HepG2 (cell line): Measurements from ENCODE around the gene DUS1L. TPM values are rescaled to one million over a fixed set of nuclear protein-coding genes. Genes with fewer than 3 reads are reported as not detected.
A peak's percentile ranks its signal among the peaks of the same experiment; 100 is the strongest.

ENCODE experiments used
- ATAD3A ChIP-seq: sonication (generic); formaldehyde crosslinking; IDR thresholded peaks from 2 replicates; pipeline ENCODE4 v1.4.0; 2020; ENCODE audit warnings: missing genetic modification reagents
- CBFB ChIP-seq: sonication (generic); formaldehyde crosslinking; IDR thresholded peaks from 2 replicates; pipeline ENCODE4 v1.4.0; 2020; ENCODE audit warnings: missing genetic modification reagents
- CREM ChIP-seq, 2 experiments: sonication (generic) in 1 of 2; formaldehyde crosslinking in 1 of 2; IDR thresholded peaks; 2 replicates each; pipeline versions ENCODE4 v1.4.0 to v1.6.1; 2016 to 2020; ENCODE audit warnings: antibody characterized with exemption in 1 of 2, mild to moderate bottlenecking in 1 of 2, missing genetic modification reagents in 1 of 2
- EHMT2 ChIP-seq: fragments of 200-600 bp; sonication (generic); IDR thresholded peaks from 2 replicates; pipeline ENCODE4 v1.7.0; 2017; ENCODE audit warnings: antibody characterized with exemption, low read depth, low read length, borderline replicate concordance
- KLF12 ChIP-seq: sonication (generic); formaldehyde crosslinking; IDR thresholded peaks from 2 replicates; pipeline ENCODE4 v1.4.0; 2020; ENCODE audit warnings: missing genetic modification reagents, borderline replicate concordance
- PCBP1 ChIP-seq: fragments of 200-400 bp; formaldehyde crosslinking; IDR thresholded peaks from 2 replicates; pipeline ENCODE4 v1.6.1; 2017; ENCODE audit warnings: mild to moderate bottlenecking, low read depth, low read length, borderline replicate concordance
- SIX1 ChIP-seq: sonication (generic); formaldehyde crosslinking; IDR thresholded peaks from 2 replicates; pipeline ENCODE4 v1.4.0; 2020; ENCODE audit warnings: missing genetic modification reagents, borderline replicate concordance
- ZBTB14 ChIP-seq: sonication (generic); formaldehyde crosslinking; IDR thresholded peaks from 2 replicates; pipeline ENCODE4 v1.4.0; 2020; ENCODE audit warnings: missing genetic modification reagents
- ZBTB49 ChIP-seq: sonication (generic); formaldehyde crosslinking; IDR thresholded peaks from 2 replicates; pipeline ENCODE4 v1.4.0; 2020; ENCODE audit warnings: missing genetic modification reagents, borderline replicate concordance
- ZNF382 ChIP-seq: sonication (generic); formaldehyde crosslinking; IDR thresholded peaks from 2 replicates; pipeline ENCODE4 v1.5.0; 2020; ENCODE audit warnings: missing genetic modification reagents, mild to moderate bottlenecking, borderline replicate concordance
- ZNF431 ChIP-seq: sonication (generic); formaldehyde crosslinking; IDR thresholded peaks from 2 replicates; pipeline ENCODE4 v1.9.0; 2022; ENCODE audit warnings: missing genetic modification reagents, low read depth, mild to moderate bottlenecking, borderline replicate concordance
- ZNF468 ChIP-seq: sonication (generic); formaldehyde crosslinking; IDR thresholded peaks from 2 replicates; pipeline ENCODE4 v1.8.0; 2022; ENCODE audit warnings: mild to moderate bottlenecking, moderate library complexity, missing genetic modification reagents
- ZNF678 ChIP-seq: sonication (generic); formaldehyde crosslinking; IDR thresholded peaks from 2 replicates; pipeline ENCODE4 v1.4.0; 2020; ENCODE audit warnings: mild to moderate bottlenecking, missing genetic modification reagents
- ZNF879 ChIP-seq: sonication (generic); formaldehyde crosslinking; IDR thresholded peaks from 2 replicates; pipeline ENCODE4 v1.8.1; 2023; ENCODE audit warnings: missing genetic modification reagents
- polyA plus RNA-seq, 8 experiments: library from polyadenylated mRNA; depleted of rRNA in 3 of 8; stranded (reverse) in 7 of 8; unstranded in 1 of 8; fragments of >200 nt; fragmentation: Illumina TruSeq in 4 of 8; extraction: Trizol in 4 of 8; gene quantifications; 2 replicates each; pipeline versions ENCODE4 v1.2.1 to v1.2.3, GENCODE V29; 2011 to 2016; ENCODE audit warnings: low read depth in 4 of 8, missing spikeins in 1 of 8, mixed read lengths in 1 of 8; ENCODE audit not compliant: insufficient read depth in 1 of 8
- total RNA-seq, 5 experiments: library from RNA; depleted of rRNA; stranded (reverse); fragments of >200 nt; fragmentation: Illumina TruSeq; extraction: Trizol; gene quantifications; 2 replicates each; pipeline ENCODE4 v1.2.3, GENCODE V29; 2016; ENCODE audit warnings: low read depth in 1 of 5
- TF ChIP-seq, protein P1 (sequence below): sonication (generic); formaldehyde crosslinking; IDR thresholded peaks from 2 replicates; pipeline ENCODE4 v1.8.0; 2022; ENCODE audit warnings: mild to moderate bottlenecking, missing genetic modification reagents, borderline replicate concordance
- TF ChIP-seq, protein P2 (sequence below): sonication (generic); formaldehyde crosslinking; IDR thresholded peaks from 2 replicates; pipeline ENCODE4 v1.5.0; 2020; ENCODE audit warnings: missing genetic modification reagents
- TF ChIP-seq, protein P3 (sequence below): sonication (generic); formaldehyde crosslinking; IDR thresholded peaks from 2 replicates; pipeline ENCODE4 v1.5.1; 2020; ENCODE audit warnings: missing genetic modification reagents, mild to moderate bottlenecking, borderline replicate concordance
- TF ChIP-seq, protein P4 (sequence below): IDR thresholded peaks from 2 replicates; pipeline ENCODE4 v1.6.1; 2018; ENCODE audit warnings: missing genetic modification reagents, mild to moderate bottlenecking, missing compliant biosample characterization

DUS1L gene
- total and polyA plus RNA-seq, 2 of the 13 experiments (the other 11 are each of a cell fraction or from before 2014, with no cell fraction given): 81.0 to 109 TPM

DNA sequence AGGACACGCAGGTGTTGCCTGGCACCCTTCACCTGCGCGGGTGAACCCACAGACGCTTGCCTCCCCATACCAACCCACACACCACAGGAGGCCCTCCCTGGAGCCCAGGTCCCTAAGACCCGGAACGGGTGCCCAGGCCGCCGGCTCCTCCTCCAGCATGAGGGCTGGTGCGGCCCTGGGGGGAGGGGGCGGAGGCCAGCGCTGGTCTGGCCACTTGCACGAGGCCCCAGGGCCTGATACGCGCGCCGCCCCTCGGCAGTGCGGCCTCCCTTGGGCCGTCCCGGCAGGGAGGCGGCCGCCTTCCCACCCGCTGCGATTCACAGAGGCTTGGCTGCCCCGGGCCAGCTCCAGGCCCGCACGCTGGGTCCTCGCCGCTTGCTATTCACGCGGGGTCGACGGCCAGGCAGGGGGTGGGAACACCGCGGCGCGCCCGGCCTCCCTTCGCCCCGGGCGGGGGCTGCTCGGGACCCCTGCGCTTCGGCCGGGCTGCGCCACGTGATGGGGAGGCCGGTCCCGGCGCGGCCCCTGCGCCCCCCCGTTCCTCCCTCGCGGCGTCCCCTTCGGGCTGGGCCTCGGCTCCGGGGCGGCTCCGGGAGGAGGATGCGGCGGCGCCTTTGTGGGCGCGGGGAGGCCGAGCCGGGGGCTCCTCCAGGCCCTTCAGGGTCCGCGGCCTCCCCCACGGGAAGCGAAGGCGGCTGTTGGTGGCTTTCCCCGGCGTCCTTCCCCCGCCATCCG, 31.7 kb upstream of the DUS1L start (continued):
- TF ChIP-seq ZBTB49 (CRISPR knock-in tag) (no peak), ZNF431 (CRISPR knock-in tag) (no peak), CBFB (CRISPR knock-in tag) (peak; percentile 20; the same call in 1 of the 2 replicates), ZNF678 (CRISPR knock-in tag) (peak; percentile 1; the same call in 1 of the 2 replicates), CREM (IDR thresholded peaks at IDR 0.05) (no peak), CREM (CRISPR knock-in tag; IDR thresholded peaks at IDR 0.05) (no peak), SIX1 (CRISPR knock-in tag) (no peak), KLF12 (CRISPR knock-in tag) (no peak), PCBP1 (no peak), ATAD3A (no peak), ZNF468 (CRISPR knock-in tag) (0 out of 2 replicates have a peak, but pooled peaks have one; percentile 46), ZNF382 (CRISPR knock-in tag) (no peak), ZBTB14 (CRISPR knock-in tag) (no peak), ZNF879 (CRISPR knock-in tag) (peak; percentile 28; the same call in 1 of the 2 replicates), EHMT2 (no peak)
- TF ChIP-seq, protein P1, sequence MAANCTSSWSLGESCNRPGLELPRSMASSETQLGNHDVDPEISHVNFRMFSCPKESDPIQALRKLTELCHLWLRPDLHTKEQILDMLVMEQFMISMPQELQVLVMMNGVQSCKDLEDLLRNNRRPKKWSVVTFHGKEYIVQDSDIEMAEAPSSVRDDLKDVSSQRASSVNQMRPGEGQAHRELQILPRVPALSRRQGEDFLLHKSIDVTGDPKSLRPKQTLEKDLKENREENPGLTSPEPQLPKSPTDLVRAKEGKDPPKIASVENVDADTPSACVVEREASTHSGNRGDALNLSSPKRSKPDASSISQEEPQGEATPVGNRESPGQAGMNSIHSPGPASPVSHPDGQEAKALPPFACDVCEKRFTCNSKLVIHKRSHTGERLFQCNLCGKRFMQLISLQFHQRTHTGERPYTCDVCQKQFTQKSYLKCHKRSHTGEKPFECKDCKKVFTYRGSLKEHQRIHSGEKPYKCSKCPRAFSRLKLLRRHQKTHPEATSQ: no peak
- TF ChIP-seq, protein P2, sequence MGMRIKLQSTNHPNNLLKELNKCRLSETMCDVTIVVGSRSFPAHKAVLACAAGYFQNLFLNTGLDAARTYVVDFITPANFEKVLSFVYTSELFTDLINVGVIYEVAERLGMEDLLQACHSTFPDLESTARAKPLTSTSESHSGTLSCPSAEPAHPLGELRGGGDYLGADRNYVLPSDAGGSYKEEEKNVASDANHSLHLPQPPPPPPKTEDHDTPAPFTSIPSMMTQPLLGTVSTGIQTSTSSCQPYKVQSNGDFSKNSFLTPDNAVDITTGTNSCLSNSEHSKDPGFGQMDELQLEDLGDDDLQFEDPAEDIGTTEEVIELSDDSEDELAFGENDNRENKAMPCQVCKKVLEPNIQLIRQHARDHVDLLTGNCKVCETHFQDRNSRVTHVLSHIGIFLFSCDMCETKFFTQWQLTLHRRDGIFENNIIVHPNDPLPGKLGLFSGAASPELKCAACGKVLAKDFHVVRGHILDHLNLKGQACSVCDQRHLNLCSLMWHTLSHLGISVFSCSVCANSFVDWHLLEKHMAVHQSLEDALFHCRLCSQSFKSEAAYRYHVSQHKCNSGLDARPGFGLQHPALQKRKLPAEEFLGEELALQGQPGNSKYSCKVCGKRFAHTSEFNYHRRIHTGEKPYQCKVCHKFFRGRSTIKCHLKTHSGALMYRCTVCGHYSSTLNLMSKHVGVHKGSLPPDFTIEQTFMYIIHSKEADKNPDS (CRISPR knock-in tag): no peak
- TF ChIP-seq, protein P3, sequence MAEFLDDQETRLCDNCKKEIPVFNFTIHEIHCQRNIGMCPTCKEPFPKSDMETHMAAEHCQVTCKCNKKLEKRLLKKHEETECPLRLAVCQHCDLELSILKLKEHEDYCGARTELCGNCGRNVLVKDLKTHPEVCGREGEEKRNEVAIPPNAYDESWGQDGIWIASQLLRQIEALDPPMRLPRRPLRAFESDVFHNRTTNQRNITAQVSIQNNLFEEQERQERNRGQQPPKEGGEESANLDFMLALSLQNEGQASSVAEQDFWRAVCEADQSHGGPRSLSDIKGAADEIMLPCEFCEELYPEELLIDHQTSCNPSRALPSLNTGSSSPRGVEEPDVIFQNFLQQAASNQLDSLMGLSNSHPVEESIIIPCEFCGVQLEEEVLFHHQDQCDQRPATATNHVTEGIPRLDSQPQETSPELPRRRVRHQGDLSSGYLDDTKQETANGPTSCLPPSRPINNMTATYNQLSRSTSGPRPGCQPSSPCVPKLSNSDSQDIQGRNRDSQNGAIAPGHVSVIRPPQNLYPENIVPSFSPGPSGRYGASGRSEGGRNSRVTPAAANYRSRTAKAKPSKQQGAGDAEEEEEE (CRISPR knock-in tag): no peak
- TF ChIP-seq, protein P4, sequence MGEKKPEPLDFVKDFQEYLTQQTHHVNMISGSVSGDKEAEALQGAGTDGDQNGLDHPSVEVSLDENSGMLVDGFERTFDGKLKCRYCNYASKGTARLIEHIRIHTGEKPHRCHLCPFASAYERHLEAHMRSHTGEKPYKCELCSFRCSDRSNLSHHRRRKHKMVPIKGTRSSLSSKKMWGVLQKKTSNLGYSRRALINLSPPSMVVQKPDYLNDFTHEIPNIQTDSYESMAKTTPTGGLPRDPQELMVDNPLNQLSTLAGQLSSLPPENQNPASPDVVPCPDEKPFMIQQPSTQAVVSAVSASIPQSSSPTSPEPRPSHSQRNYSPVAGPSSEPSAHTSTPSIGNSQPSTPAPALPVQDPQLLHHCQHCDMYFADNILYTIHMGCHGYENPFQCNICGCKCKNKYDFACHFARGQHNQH (CRISPR knock-in tag): no peak
